ENCODE measurements around the gene SPACDR.
A peak's percentile ranks its signal among the peaks of the same experiment; 100 is the strongest.
"Not testable (repeated sequence)": the region's sequence is repeated elsewhere in the genome, so short reads cannot be mapped to it uniquely, and the experiment has no call there.

The SPACDR gene

GRCh38 chr7:100464210-100464660 is at the start of gene SPACDR:
SPACDR (minus strand) TSS chr7:100464260; CDS start chr7:100464025, 235 bp downstream.
- peak; percentile 67 for DNase-seq (ENCODE audit: low read depth)

GRCh38 chr7:100513212-100513810 is 49.3 kb upstream of the SPACDR start:
- DNase-seq (ENCODE audit: low read depth): no peak

GRCh38 chr7:100510437-100511239 is 46.6 kb upstream of the SPACDR start:
- DNase-seq (ENCODE audit: low read depth): no peak

- DNase-seq (ENCODE audit: low read depth): peak; percentile 83
Observed at GRCh38 chr7:100509231-100509630, 45.2 kb upstream of the SPACDR start.

GRCh38 chr7:100506356-100506923 is 42.4 kb upstream of the SPACDR start:
- DNase-seq (ENCODE audit: low read depth): no peak

GRCh38 chr7:100504887-100505611 is 41.0 kb upstream of the SPACDR start:
- no peak for DNase-seq (ENCODE audit: low read depth)

GRCh38 chr7:100504031-100504430 is 40.0 kb upstream of the SPACDR start:
- DNase-seq (ENCODE audit: low read depth): not testable (repeated sequence)

GRCh38 chr7:100500743-100501142 is 36.7 kb upstream of the SPACDR start:
- not testable (repeated sequence) for DNase-seq (ENCODE audit: low read depth)

- DNase-seq (ENCODE audit: low read depth): no peak
Observed at GRCh38 chr7:100496509-100496908, 32.4 kb upstream of the SPACDR start.

GRCh38 chr7:100493476-100494264 is 29.6 kb upstream of the SPACDR start:
- DNase-seq (ENCODE audit: low read depth): no peak

- DNase-seq (ENCODE audit: low read depth): no peak
Observed at GRCh38 chr7:100492738-100493475, 28.8 kb upstream of the SPACDR start.

- no peak for DNase-seq (ENCODE audit: low read depth)
Observed at GRCh38 chr7:100491192-100491578, 27.1 kb upstream of the SPACDR start.

- DNase-seq (ENCODE audit: low read depth): no peak
Observed at GRCh38 chr7:100490483-100491191, 26.6 kb upstream of the SPACDR start.

GRCh38 chr7:100489824-100490223 is 25.8 kb upstream of the SPACDR start:
- peak; percentile 91 for DNase-seq (ENCODE audit: low read depth)

GRCh38 chr7:100489121-100489520 is 25.1 kb upstream of the SPACDR start:
- no peak for DNase-seq (ENCODE audit: low read depth)

GRCh38 chr7:100488333-100489095 is 24.5 kb upstream of the SPACDR start:
- no peak for DNase-seq (ENCODE audit: low read depth)

GRCh38 chr7:100486753-100487446 is 22.8 kb upstream of the SPACDR start:
- DNase-seq (ENCODE audit: low read depth): peak; percentile 51

- DNase-seq (ENCODE audit: low read depth): no peak
Observed at GRCh38 chr7:100486111-100486636, 22.1 kb upstream of the SPACDR start.

GRCh38 chr7:100485471-100485876 is 21.4 kb upstream of the SPACDR start:
- DNase-seq (ENCODE audit: low read depth): no peak

All from EH (cell line).